HG03097 (cell line): Measurements from ENCODE around the gene PKP3.
A peak's percentile ranks its signal among the peaks of the same experiment; 100 is the strongest.

ENCODE experiments used
- ATAC-seq: cut with Tn5 transposase; IDR thresholded peaks from one replicate; pipeline ENCODE4 v1.9.1; 2021; ENCODE audit not compliant: unreplicated experiment, low FRiP score

Gene PKP3

DNA sequence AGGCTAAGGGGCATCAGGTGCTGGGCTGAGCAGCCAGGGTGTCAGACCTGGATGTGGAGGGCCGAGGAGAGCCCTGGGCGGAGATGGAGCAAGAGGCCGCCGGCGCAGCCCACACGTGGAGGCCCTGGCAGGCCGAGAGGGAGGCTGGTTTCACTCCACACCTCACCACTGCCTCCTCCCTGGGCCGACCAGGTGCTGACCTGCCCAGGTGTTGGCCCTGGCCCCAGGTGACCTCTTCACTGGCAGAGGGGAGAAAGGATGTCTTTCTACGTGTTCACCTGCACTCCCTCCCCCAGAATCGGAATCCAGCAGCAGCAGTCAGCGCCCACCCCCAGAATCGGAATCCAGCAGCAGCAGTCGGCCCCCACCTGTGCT lies 47.0 kb downstream of the PKP3 start:
- ATAC-seq = no peak

DNA sequence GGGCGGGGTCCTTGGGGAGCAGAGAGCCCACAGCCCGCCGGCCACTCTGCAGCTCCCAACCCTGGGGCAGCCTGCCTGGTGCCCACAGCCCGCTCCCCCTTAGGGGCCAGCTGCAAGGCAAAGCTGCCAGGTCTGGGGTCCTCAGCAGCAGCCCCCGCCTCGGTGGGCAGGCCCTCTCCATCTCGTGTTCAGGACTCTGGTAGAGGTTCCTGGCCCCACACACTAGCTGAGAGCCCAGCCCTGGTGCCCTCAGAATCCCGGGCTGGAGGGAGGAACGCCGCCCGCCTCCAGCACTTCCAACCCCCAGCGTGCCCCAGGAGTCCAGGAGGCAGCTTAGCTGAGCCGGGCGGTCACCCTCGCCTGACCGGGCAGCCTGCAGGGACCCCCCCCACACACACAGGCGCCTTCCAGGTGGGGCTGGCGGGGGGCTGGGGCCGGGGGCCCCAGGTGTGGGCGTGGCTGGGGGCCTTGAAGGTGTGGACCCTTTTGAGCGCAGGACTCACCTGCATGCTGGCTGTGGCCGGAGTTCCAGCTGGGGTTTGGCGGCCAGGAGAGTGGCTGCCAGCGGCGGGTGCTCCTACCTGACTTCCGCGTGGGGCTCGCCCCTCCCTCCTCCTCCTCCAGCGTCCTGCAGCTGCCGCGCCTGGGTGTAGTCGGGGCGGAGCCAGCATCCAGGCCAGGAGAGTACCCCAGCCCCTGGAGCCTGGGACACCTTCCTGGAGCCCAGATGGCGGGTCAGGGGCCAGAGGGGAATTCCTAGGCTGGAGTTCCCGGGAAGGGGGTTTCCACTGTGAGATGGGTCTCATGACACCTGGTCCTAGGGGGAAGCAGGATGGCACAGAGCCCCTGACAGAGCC lies 47.6 kb downstream of the PKP3 start, which contains the start of gene ANO9:
Gene ANO9, minus strand, starts transcription at position 594 of the 857 bp plus-strand sequence. Its CDS starts 85 bp downstream, at position 509.
- no peak for ATAC-seq

DNA sequence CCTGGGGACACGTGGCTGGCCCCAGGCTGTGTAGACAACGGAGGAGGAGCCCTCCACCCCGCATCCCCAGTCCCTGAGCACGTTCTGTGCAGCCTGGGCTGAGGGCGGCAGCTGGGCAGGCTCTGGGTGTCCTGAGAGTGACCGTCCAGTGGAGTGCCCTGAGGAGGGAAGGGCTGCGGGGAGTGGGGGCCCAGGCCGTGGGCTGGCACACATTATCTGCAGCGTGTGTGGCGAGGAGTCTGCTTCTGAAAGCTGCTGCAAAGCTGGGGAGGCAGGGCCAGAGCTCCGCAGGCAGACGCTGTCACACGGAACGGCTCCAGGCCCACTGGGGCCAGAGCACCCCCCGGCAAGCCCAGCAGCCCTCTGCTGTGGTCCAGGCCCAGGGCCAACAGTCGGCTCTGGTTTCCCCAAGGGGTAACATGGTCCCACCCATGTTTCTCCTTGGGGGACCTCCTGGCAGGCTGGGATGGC lies 48.6 kb downstream of the PKP3 start:
- no peak for ATAC-seq

DNA sequence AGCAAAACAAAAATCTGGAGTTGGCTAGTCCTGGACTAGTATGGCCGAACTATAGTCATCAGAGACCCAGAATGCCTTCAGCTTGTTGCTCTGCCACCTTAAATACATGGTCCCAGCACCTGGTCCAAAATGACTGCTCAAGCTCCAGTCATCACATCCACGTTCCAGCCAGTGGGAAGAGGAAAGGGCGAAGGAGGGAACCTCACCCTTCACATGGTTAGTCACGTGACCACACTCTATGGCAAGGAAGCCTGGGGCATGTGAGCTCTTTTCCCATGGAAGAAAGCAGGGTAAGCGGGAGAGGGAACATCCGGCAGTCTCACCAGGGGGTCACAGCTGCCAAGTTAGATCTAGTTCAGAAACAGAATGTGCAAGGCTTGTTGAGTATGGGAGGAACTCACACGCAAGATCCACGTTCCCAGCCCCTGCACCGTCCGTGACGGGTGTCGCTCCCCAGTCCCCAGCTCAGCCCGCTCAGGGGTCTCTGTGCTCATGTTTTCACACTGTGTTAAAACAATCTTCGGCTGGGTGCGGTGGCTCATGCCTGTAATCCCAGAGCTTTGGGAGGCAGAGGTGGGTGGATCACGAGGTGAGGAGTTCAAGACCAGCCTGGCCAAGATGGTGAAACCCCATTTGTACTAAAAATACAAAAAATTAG lies 49.7 kb downstream of the PKP3 start:
- no peak for ATAC-seq

DNA sequence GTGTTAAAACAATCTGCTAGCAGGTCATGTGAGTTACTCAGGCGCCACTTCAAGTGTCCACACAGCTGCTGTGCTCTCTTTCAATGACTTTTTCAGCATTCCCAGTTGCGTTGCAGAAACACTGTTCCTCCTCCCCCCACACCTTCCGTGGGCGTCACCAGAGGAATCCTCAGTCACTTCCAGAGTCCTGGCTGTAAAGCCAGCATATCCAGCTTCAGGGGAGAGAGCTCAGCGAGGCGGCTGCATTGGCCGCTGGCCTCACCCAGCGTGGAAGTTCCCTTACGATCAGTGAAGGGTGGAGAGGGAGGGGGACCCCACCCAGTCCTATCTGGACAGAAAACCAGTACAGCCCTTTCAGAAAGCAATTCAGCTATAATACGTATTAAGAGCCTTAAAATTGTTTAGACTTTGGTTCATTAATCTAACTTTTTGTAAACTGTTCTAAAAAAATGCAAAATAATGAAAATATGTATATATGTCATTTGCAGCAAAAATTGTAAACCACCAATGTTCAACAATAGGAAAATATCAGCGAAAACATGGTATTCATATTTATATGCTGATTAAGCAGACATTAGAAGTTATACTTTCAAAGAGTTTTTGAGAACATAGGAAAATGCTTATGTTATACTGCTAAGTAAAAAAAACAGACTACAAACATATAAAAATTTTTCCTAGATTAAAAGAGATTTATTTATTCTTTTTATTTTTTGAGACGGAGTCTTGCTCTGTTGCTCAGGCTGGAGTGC lies 50.6 kb downstream of the PKP3 start:
- no peak for ATAC-seq

DNA sequence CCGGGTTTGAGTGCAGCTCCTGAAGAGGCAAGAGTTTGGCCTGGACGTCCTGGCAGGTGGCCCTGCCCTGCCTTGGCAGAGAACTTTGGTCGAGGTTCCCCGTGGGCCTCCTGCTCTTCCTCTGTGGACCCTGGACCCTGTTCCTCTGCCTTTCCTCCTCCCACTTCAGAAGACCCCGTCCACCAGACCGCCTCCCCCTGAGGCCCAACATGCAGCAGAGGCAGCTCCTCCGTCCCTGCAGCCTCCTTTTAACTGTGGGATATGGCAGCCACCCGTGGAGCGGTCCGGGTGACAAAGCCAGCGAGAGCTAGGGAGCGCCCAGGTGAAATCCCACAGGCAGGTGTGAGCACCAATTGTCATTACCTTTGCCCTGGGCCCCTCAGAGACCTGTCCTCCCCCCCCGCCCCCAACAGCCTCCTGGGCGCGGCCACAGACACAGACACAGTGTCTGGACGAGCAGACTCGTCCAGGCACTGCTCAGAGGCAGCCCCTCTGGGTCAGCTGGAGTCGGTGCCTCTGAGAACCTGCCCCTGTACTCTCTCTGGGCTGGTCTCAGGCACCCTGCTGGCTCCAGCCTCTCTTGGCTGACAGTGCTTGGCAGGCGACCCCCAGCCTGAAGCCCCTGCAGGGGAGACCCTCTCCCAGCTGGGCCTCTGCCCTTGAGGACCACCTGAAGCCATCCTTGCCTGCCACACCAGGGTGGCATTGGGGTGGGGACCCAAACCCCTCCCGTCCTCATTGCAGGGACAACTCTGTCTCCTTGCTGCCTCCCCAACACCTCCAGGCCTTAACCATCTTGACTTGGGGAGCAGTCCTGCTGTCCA lies 52.0 kb downstream of the PKP3 start:
- ATAC-seq = no peak

DNA sequence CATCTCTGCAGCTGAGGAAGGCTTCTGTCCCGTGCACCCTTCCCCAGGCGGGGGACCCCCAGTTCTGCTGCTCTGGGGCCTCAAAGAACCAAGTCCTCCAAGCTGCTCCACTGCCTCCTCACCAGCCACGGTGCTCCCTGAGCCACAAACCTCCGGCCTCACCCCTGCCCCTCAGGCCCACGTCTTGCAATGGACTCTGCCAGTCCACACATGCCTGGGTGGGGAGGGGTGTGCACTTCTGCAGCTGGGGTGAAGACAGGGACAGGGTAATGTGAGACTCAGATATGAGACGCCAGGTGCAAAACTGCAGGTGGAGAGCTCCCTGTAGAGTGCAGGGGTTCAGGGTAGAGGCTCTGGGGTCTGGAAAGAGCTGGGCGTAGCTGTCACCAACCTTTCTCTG lies 52.9 kb downstream of the PKP3 start:
- no peak for ATAC-seq

DNA sequence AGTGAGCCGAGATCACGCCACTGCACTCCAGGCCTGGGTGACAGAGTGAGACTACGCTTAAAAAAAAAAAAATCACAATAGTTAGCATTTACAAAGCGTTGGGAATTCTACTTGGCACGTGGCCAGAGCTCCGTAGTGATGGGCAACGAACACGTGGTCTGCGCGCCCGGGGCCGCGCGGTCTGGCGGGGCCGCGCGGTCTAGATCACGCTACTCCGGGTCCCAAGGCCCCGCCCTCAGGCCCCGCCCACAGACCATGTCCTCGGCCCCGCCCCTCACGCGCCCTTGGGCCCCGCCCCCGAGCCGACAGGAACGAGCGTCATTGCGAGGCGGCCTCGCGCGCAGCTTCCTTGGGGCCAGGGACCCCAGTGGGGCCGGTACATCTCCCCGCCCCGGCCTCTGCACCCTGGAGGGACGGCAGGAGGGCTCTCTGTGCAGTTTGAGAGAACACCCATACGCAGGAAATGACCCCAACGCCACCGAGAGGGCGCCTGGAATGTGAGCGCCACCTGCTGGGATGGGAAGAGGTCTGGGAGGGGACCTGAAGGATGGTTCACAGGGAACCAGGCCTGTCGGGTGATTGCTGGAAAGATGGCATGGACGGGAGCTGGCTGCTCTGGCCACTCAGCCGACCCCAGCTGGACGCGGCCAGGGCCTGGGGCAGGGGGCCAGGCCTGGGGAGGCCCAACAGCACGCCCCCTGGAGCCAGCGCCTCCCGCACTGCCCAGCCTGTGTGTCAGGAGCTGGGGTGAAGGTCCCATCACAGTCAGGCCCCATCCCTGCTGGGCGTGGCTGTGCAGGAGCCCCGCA lies 54.1 kb downstream of the PKP3 start:
- ATAC-seq = peak; percentile 50

DNA sequence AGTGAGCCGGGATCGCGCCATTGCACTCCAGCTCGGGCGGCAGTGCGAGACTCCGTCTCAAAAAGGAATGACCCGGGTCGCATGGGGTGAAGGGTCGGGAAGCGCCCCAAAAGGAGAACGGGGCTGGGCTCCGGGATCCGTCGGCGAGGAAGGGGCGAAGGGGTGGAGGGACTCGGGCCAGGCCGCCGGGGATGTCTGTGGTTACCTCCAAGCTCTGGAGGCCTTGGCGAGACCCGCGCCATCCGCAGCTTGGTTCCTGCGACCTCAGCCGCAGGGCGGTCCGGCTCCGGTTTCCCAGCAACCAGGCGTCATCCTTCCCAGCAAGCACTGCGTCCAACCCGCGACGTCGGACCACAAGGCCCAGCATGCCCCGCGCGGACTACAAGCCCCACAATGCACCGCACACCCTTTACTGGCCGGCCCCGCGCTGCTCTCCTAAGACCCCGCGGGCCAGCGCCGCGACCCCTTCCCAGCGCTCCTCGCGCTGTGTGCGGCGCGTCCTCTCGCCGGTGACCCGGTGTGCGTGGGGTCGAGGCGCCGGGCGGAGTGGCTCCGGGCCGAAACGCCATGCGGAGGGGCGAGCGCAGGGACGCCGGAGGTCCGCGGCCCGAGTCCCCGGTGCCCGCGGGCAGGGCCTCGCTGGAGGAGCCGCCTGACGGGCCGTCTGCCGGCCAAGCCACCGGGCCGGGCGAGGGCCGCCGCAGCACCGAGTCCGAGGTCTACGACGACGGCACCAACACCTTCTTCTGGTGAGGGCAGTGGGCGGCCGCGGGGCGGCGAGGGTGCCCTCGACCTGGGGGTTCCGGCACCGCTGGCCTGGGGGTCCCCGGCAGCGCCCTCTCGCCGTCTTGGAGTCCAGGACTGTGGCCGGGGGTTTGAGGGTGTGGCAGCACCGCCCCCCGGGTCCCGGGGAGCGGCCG lies 56.1 kb downstream of the PKP3 start, which contains the start of gene PTDSS2:
Gene PTDSS2, plus strand, starts transcription at position 391 of the 920 bp plus-strand sequence. Its CDS starts 177 bp downstream, at position 568.
- ATAC-seq = peak; percentile 57

DNA sequence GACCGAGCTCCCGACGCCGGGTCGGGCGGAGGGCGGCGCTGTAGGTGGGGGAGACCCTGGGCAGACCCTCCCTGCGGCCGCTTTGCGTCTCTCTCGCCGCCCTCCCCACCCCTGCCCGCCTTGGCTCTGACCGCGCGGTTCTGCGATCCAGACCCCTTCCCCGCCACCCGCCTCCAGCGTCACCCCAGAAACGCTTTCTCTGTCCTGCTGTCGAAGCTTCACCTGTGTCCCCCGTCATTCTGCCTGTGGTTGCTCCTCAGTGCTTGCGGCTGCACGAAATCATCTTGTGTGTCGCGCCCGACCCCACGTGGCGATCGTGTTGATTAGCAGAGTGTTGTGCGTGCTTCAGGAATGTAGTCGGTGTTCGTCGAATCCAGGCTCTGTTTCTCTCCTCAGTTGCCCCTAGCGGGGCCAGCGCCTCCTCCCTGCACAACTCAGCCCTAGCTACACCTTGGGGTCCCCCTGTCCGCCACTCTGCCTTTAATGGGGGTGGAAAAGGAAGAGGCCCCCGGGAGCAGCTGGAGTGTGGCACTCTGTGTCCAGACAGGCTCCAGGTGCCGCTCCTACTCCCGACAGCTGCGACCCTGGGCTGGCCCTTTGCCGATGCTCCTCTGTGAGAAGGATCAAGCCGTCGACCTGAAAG lies 56.9 kb downstream of the PKP3 start:
- ATAC-seq = no peak

DNA sequence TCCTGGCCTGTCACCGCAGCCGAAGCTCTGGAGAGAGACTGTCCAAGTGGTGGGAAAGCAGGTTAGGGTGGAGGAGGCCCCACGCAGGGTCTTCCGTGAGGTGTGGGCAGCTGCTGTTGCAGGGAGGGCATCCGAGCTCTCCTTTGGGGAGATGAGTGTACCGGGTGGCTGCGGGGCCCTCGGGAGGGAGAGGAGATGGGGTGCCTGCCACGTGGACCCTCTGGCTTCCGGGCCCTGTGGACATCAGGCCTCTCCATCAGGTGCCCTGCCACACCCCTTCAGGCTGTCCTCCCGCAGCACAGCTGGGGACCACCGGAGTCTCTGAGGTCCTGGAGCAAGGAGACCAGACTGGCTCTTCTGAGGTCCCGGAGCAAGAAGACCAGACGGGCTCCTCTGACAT lies 57.7 kb downstream of the PKP3 start:
- no peak for ATAC-seq

DNA sequence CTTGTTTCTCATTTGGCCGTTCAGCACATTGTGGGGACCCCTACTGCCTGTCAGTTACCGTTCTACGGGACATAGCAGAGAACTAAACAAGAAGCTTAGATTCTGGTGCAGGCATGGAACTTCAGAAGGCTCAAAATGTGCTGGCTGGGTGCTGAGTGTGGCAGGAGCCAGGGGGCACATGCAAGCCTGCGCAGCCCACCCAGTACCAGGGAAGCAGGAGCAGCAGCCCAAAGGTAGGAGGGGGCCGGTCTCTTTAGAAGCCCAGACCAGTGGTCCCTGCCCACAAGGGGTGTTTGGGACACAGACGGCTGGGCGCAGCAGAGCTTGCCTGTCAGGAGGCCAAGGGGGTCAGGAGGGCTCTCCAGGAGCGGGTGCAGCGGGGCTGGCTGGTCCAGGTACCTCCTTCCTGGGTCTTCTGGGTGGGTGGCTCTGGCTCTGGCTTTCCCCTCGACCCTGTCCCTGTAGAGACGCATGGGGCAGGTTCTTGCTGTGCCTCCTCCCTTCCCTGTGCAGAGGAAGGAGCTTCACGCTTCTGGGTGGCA lies 58.3 kb downstream of the PKP3 start:
- no peak for ATAC-seq

DNA sequence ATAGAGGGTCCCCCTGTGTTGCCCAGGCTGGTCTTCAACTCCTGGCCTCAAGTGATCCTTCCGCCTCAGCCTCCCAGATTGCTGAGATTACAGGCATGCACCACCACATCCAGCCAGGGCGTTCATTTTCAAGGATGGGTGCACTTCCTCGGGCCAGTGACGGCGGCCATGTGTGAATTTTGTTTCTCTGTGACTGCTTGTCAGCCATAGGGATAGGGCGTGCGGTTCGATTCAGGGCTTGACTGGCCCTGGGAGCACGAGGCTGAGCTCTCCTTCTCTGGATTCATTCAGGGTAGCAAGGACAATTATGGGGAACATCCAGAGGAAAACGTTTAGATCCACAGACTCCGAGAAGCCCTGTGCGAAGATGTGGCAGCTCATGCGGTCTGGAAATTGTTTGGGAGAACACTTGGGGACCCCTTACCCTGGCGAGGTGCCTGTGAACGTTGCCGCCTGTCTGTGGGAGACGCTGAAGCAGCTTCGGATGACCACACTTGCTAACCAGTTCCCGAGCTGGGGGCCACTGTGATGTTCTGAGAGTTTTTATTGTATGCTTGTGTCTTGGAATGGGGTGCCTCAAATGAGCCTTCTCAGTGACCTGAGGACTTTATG lies 59.0 kb downstream of the PKP3 start:
- ATAC-seq = no peak

DNA sequence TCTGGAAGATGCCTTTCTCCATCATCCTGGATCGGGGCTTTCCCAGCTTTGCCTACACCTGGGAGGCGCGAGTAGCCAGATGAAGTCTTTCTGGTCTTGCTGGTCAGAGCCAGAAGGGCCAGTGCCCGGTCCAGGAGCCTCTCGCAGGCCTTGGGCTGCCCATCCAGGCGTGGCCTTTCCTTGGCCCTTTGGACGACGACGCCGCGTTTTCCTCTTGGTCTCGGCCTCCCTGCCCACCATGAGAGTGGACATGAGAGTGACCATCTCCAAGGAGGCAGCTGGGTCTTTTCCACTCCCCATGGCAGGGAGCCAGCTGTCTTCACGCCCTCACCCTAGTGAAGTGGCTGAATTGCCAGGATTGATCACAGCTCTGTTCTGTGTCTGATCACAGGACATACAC lies 59.6 kb downstream of the PKP3 start:
- no peak for ATAC-seq

DNA sequence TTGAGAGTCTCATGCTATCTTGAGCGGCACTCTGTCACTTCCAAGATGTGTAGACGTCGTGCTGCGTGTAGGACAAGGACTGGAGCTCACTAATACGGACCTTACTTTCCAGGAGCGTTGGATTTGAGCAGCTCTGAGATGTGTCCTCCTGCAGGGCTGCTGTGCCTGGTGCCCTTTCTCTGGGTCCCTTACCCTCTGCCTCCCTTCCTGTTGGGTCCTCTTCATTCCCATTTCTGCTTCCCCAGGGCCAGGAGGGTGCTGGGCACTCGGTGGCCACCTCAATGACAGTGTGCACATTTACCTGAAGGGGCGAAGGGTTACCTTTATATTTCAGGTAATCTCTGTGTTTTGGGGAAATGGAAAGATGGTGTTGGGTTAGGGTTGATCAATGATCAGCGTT lies 60.0 kb downstream of the PKP3 start:
- no peak for ATAC-seq
